Hepatic stellate cell (primary cell): Measurements from ENCODE around the gene GABRA5.
"Not testable (repeated sequence)": the region's sequence is repeated elsewhere in the genome, so short reads cannot be mapped to it uniquely, and the experiment has no call there.

Source experiments
- DNase-seq: peaks from one replicate; pipeline ENCODE4 v3.0.0; 2011; ENCODE audit warnings: low spot score

Gene GABRA5

DNA sequence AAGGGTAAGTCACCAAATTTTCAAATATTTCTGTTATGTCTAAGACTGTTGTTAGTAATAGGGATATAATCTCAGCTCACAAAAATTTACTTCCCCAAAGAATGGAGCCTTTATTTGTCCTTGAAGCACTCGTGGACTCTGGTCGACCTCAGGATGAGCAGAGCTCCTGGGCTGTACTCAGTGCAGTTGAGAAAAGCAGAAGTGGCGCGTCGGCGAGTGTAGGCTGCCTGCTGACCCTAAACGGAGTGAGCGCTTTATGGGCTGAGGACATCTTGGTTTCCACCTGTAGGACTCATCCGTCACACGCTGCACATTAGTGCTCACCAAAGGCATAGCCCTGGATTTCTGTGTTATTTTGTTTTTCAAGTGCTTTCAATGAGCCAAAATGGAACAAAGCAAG lies 11.0 kb downstream of the GABRA5 start:
- DNase-seq: no peak

- no peak for DNase-seq
Observed at GRCh38 chr15:26879706-26880105, 12.8 kb downstream of the GABRA5 start.

- DNase-seq: no peak
Observed at GRCh38 chr15:26882112-26882511, 15.2 kb downstream of the GABRA5 start.

DNA sequence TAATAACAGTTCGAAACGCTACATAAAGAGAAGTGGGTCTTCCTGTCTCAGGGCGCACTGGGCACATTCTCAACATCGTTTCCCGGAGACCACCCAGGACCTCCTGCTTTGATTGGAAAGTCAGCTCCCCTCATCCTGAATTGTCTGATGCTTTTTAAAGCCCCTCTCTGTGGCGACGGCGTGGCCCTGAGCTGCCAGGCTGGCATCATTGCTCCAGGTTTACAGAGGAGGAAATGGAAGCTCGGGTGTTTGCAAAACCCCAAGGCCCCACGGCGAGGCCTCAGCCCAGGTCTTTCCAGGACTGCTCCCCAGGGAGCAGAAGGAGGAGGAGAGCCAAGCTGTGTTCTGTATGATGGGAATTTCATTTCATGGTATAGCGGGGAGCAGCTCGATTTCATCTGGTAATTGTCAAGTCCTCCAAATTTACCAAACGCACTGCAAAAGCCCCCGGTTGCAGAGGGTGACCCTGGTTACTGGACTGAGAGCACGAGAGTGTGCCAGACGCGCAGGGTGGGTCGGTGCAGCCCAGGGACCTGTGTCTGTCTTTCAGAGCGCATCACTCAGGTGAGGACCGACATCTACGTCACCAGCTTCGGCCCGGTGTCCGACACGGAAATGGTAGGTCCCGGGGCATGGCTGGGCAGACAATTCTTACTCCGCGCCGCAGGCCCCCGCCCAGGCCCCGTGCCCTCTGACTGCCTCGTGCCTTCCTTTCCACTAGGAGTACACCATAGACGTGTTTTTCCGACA lies 15.9 kb downstream of the GABRA5 start:
- no peak for DNase-seq

- no peak for DNase-seq
Observed at GRCh38 chr15:26883466-26883865, 16.6 kb downstream of the GABRA5 start.

DNA sequence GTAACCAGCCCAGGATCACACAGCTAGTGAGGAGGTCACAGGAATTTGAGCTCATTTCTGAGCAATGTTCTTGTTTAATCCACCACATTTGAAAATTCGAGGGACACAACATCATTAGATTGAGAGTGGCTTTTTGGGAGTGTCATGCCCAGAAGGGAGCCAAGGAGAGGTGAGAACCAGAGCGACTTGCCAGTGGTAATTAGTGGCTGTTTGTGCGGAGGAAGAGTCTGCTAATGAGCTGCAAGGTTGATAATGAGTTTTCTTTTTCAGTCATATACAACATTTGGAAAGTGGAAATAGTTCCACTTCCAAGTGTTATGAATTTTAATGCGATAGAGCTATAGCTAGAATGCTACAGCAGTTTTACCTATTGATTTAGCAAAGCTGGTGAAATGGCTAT lies 19.7 kb downstream of the GABRA5 start:
- no peak for DNase-seq

GRCh38 chr15:26887926-26888666 lies 21.2 kb downstream of the GABRA5 start:
- no peak for DNase-seq

DNA sequence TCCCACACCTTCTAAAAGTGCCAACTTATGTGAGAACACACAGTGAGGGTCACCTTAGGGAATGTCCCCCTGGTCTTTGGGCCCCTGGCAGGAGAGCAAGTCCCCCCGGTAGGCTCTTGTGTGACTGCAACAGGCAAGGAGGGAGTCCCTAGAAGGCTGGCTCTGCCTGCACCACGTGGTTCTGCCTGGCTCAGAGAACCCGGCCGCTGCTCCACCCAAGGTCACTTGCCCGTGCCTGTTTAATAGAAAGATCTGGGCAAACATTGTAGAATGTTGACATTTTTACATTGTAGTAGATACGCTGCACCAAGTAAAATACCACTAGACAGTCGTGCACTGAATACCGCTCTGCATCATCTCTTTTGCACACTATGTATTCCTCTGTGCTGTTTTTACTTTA lies 21.9 kb downstream of the GABRA5 start:
- no peak for DNase-seq

DNA sequence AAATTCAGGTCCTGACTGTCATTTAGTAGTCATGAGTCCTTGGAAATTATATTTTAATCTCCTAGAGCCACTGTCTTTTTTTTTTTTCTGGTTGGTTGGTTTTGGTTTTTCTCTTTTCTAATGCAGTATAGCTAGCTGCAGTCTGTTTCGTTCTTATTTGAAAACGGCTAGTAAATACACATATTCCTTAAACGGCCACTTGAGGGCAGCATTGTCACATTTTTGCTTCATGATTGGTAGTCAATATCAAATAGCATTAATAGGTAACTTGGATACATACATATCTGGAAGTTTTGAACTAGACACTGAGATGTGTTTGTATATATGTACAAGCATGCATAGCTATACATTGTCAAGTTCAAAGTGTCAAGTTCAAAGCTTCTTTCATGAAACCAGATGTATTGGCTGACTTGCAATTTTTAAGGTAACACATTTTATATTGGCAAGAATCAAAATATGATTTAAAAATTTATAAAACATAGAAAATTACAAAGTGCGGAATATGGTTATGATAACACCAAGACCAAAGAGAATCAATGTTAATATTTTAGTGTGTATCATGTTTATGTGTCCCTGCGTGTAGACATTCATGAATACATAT lies 22.5 kb downstream of the GABRA5 start:
- peak; percentile 35 for DNase-seq

GRCh38 chr15:26890451-26890850 lies 23.6 kb downstream of the GABRA5 start:
- no peak for DNase-seq

DNA sequence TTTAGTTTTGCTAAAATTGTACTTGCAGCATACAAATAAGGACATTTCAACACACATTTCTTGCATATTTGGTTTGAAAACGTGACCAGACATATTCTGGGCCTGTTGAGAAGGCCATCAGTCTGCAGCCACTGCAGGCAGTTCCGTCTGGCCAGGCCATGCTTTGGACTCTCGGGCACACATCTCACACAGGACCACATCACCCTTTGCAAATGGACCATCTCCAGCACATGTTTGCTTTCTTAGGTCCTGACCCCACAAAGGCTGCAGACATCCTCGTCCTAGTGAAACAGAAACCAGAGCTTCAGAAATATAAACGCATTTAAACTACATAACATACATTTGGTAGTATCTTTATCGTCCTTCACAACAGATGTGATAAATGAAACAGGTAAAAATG lies 24.1 kb downstream of the GABRA5 start:
- DNase-seq: no peak

DNA sequence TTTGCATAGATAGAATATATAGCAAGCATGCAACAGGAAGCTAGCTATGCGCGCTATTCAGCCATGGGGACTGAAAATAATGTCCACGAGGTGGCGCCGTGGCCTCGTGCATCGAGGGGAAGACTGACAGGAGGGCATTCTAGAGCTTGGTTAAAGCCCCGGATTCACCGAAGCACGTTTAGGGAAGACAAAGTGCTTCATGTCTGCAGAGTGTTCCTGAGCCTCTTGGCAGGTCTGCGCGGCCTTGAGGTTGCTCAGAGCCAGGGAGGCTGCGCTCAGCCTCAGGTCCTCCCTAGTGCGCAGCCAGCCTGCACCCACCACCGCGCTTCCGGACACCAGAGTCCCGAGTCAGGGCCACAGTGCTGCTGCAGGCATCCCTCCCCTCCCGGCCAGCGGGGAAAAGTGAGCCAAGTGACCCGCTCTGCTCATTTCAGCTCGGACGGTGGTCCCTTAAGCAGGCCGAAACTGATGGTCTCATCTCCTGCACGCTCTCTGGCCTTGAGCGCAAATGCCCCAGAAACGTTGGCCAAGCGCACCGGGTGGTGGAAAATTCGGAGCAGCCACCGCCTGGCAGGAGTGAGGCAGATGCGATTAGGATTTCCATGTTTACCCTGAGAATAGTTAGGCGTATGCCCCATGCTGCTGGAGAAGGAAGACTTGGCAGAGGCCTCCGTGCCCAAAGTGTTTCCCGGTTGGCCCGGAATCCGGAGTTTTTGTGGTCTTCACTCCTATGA lies 24.8 kb downstream of the GABRA5 start:
- peak; percentile 59 for DNase-seq

DNA sequence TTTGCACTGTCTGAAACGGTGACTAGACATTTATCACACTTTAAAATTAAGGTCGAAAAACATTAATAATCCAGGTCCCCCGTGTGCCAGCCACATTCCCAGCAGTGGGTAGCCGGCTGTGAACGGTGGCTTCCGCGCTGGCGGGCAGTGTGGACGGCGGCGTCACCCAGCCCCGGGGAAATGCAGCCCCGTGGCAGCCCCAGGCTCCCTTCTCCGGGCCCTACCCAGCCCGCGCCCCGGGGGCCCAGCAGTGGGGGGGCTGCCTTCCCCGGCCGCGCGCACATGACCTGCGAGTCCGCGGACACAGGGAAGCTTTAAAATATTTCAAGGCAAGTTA lies 25.3 kb downstream of the GABRA5 start:
- no peak for DNase-seq

- no peak for DNase-seq
Observed at GRCh38 chr15:26892678-26893077, 25.8 kb downstream of the GABRA5 start.

DNA sequence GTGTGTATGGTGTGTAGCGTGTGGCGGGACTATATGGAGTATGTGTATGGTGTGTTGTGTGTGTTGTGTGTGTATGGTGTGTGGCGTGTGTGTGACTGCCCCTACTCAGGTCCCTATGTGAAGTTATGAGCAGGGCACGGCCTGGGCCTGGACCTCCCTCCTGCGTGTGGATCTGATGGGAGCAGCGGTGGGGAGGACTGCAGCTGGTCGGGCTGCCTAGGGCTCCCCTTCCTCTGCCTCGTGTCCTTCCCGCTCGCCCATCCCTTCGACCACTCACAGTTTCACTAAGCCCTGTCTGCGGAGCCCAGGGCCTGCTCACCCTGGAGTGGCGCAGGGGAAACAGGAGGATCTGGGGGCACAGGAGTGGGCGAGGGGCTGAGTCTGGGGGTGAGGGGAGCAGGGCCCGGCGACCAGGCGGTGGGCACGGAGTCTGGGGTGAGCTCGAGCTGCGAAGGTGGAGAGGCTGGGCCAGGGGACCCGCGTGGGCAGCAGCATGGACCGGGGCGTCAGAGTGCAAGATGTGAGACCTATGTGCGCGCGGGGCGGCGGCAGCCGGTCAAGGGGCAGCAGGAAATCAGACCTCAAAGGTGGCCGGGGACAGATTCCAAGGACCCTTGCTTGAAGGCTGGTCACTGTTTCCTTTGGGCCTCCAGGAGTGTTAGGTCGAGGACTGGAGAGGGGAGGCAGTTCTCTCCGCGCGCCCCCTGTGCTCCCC lies 26.6 kb downstream of the GABRA5 start:
- no peak for DNase-seq

GRCh38 chr15:26894181-26894580 lies 27.3 kb downstream of the GABRA5 start:
- DNase-seq: no peak

DNA sequence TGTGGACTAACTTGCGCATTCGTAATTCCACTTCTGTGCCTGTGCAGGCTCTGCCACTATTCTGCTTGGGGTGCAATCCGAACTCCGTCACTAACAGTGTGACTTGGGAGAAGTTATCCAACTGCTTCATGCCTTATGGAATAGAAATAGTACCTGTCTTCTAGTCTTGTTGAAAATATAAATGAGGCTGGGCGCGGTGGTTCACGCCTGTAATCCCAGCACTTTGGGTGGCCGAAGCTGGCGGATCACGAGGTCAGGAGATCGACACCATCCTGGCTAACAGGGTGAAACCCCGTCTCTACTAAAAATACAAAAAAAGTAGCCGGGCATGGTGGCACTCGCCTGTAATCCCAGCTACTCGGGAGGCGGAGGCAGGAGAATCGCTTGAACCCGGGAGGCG lies 28.5 kb downstream of the GABRA5 start:
- DNase-seq: not testable (repeated sequence)

- DNase-seq: no peak
Observed at GRCh38 chr15:26899658-26900057, 32.8 kb downstream of the GABRA5 start.

DNA sequence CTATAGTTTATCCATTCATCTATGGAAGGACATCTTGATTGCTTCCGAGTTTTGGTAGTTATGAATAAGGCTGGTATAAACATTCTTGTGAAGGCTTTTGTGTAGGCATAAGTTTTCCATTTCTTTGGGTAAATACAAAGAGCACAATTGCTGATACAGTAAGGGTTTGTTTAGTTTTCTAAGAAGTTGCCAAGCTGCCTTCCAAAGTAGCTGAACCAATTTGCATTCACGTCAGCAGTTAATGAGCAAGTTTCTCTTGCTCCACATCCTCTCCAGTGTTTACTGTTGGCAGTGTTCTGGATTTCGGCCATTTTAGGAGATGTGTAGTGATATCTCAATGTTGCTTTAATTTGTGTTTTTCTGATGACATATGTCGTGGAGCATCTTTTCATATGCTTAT lies 34.2 kb downstream of the GABRA5 start:
- no peak for DNase-seq

DNA sequence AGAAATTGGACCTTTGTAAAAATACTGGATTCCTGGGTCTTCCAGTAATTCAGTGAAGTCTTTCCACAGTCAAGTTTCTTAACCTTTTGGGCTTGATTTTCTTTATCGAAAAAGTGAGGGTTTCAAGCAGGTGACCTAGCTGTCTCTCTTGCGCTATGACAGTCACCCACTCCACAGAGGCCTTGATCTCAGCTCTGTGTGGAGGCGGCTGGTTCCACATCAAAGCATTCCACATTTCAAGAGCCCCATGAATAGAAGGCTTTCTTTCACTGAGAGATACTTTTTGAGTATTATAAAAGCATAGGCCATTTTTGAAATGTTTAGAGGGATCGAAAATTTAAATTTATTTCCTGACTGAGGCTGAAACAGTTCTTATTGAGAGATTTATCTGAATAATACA lies 43.9 kb downstream of the GABRA5 start:
- no peak for DNase-seq

DNA sequence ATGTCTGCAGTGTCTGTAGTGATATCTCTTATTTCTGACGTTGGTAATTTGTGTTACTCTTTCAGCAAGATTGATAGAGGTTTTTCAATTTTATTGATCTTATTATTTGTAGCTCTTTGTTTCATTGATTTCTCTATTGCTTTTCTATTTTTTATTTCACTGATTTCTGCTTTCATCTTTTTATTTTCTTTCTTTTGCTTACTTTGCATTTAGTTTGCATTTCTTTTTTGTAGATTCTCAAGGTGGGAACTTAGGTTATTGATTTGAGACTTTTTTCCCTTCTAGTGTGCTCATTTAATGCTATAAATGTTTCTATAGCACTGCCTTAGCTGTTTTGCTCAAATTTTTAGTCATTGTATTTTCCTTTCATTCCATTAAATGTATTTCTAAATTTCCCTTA lies 54.6 kb downstream of the GABRA5 start:
- DNase-seq: no peak

DNA sequence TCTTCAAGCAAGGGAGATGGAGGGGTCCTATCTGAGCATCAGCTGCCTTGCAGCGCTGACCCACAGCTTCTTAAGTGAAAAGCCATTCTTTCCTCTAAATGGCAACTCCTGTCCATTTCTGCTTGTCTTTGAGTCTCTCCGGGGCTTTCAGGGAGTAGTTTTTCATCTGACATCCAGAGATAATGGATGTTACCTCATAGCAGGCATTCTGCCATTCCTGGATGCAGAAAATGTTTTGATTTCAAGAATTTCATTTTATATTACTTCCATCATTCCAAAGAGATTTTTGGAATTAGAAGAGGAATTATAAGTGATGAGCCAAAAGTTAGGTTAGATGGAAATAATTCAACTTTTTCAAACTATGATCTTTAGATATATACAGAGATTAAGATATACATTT lies 59.2 kb downstream of the GABRA5 start:
- DNase-seq: no peak
